Measurements from ENCODE around the gene MTG2.

The MTG2 gene

DNA sequence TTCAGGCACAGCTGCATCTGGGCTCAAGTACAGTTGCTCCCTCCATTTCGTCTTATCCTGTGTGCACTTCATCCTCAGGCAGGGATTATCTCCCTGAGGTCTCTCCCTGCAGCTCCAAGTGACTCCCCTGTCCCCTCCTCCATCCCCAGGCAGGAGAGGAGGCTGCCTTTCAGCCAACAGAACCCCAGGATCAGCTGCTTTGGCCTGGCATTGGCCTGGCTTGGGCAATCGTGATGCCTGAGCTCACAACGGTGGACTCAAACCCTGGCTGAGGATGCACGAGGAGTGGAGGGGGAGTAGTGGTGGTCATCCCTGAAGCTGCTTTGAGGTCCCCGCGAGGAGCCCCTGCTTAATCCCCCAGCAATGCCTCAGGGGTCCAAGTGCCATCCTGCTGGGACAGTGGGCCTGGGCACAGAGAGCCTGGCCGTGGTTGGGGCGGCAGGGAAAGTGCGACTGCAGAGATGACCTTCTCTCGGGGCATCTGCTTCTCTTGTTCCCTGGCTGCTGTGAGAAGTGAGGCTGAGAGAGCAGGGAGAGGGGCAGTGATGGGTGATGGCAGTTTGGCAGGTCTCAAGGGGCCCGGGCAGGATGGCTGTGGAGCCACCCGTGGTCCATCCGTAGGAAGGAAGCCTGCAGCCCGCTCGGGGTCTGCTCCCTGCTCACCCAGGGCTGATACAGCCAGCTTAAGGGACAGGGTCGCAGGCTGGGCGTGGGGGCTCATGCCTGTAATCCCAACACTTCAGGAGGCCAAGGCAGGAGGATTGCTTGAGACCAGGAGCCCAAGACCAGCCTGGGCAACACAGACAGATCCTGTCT is 43.2 kb downstream of the MTG2 start:
- no peak overlapping the region for H3K9ac ChIP-seq (ENCODE audit: low read depth, low read length)
- H3K36me3 ChIP-seq (ENCODE audit: control insufficient read depth, insufficient read depth, low read length) = no peaks in the 10 kb centered on the region
- H3K27ac ChIP-seq (ENCODE audit: low read depth, low read length) = no peak overlapping the region
- peaks cover 8% of the 10 kb centered on the region; the same call in 1 of the 2 replicates for H3K4me1 ChIP-seq (ENCODE audit: control insufficient read depth, insufficient read depth, low read length)
- H3K27me3 ChIP-seq (ENCODE audit: control insufficient read depth, insufficient read depth, low read length) = peaks cover 22% of the 10 kb centered on the region
- no peaks in the 10 kb centered on the region for H3K9me3 ChIP-seq (ENCODE audit: control insufficient read depth, insufficient read depth, low read length)
- no peak overlapping the region for H3K4me3 ChIP-seq (ENCODE audit: low read depth, low read length)

DNA sequence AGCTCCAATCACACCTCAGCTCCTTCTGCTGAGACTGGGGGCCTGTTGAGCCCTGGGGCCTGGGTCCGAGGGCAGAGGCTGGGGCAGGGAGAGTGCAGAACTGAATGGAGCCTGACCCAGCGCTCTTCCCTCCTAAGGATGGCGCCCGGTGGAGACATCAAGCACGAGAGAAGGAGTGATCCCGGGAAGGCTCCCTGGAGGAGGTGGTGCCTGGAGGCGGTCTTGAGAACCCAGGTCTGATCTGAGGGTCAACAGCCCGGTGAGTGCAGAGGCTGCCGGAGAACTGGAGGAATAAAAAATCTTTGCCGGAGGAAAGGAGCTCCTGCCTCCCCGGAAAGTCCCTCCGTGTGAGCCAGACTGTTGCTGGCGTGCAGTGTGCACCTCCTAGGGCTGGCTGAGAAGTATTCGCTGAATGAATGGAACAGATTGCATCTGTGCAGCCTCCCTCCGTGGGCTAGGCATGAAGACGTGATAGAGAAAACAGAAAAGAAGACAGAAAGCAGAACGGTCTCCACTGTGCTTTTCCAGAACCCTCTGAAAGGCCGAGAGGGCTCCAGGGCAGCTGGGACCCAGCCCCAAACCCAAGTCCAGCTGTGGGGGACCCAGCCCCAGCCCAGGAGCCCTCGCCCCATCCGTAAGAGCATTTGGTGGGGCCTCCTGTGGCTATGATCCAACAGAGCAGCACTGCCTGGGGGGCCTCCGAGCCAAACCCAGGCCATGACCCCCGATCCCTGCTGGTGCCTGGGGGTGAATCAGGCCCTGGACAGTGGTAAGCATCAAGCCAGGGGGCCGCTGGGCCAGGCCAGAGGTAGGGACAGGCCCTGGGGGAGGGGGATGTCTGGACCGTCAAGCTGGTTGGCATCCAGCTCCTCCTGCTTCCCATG is 44.1 kb downstream of the MTG2 start:
- H3K36me3 ChIP-seq (ENCODE audit: control insufficient read depth, insufficient read depth, low read length) = no peaks in the 10 kb centered on the region
- no peak overlapping the region for H3K9ac ChIP-seq (ENCODE audit: low read depth, low read length)
- peaks cover 13% of the 10 kb centered on the region for H3K27me3 ChIP-seq (ENCODE audit: control insufficient read depth, insufficient read depth, low read length)
- no peak overlapping the region for H3K4me3 ChIP-seq (ENCODE audit: low read depth, low read length)
- H3K9me3 ChIP-seq (ENCODE audit: control insufficient read depth, insufficient read depth, low read length) = no peaks in the 10 kb centered on the region
- no peak overlapping the region for H3K27ac ChIP-seq (ENCODE audit: low read depth, low read length)
- peaks cover 5% of the 10 kb centered on the region; the same call in 1 of the 2 replicates for H3K4me1 ChIP-seq (ENCODE audit: control insufficient read depth, insufficient read depth, low read length)

DNA sequence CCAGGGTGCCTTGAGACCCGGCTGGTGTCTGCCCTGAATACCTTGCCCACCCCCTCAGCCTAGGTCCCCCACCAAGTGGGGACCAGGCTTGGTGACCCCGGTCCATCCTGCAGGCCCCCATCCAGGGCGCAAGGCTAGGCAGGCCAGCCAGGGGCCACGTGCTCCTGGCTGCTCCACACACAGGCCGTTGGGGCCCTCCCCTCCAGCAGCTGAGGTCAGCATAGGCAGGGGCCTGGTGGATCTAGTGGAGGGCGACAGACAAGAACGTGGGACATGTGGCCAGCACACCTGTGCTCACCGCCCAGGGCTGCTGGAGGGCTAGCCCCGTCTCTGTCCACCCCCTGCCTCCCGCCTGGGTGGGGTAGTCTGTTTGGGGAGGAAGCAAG is 44.8 kb downstream of the MTG2 start:
- Histone ChIP-seq H3K4me1 (ENCODE audit: control insufficient read depth, insufficient read depth, low read length) (peaks cover 5% of the 10 kb centered on the region; the same call in 1 of the 2 replicates), H3K4me3 (ENCODE audit: low read depth, low read length) (no peak overlapping the region), H3K27me3 (ENCODE audit: control insufficient read depth, insufficient read depth, low read length) (peaks cover 7% of the 10 kb centered on the region)

DNA sequence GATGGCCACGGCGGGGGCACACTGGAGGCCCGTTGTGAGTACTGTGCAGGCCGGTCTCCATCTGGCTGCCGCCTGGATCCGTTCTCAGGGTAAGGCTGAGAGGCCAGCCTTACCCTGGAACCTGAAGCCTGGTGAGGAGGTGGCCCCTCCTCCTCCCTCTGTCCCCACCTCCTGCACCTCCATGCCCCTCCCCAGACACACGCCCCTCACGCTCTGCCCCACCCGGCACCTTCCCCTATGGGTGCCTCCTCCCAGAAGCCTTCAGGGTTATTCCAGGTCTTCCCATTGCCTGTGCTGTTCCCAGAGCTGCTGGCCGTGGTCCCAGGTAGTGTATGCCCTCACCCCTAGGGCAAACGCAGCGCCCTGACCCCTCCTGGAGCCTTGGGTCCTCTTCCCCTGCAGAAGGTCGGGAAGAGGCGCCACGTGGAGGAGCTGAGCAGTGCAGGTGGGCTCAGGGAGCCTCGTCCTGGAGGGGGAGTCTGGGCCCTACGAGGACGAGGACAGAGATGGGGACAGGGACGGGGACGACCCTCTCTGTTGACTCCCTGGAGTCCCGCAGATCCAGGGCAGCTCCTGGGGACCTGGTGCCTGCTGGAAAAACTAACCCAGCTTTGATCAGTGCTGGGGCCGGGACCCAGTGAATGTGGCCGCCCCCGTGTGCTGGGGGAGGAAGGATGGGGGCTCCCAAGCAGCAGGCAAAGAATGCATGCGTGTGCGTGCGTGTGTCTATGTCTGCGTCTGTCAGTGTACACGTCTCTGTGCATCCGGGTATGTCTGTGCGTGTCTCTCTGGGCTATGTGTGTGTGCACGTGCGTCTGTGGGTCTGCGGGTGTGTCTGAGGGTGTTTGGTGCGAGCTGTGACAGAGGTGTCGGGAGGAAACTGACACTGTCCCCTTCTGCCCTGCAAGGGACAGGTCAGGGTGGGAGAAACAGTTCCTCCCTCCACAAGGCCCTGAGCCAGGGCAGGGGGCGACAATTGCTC is 45.4 kb downstream of the MTG2 start:
- H3K9me3 ChIP-seq (ENCODE audit: control insufficient read depth, insufficient read depth, low read length) = no peaks in the 10 kb centered on the region
- H3K4me3 ChIP-seq (ENCODE audit: low read depth, low read length) = no peak overlapping the region
- no peak overlapping the region for H3K27ac ChIP-seq (ENCODE audit: low read depth, low read length)
- peaks cover 5% of the 10 kb centered on the region; the same call in 1 of the 2 replicates for H3K4me1 ChIP-seq (ENCODE audit: control insufficient read depth, insufficient read depth, low read length)
- H3K36me3 ChIP-seq (ENCODE audit: control insufficient read depth, insufficient read depth, low read length) = no peaks in the 10 kb centered on the region
- H3K9ac ChIP-seq (ENCODE audit: low read depth, low read length) = no peak overlapping the region
- peaks cover 3% of the 10 kb centered on the region; the same call in 1 of the 2 replicates for H3K27me3 ChIP-seq (ENCODE audit: control insufficient read depth, insufficient read depth, low read length)

More for the DNA sequence above, 44.8 kb downstream of the MTG2 start:
- no peaks in the 10 kb centered on the region for H3K9me3 ChIP-seq (ENCODE audit: control insufficient read depth, insufficient read depth, low read length)
- no peak overlapping the region for H3K27ac ChIP-seq (ENCODE audit: low read depth, low read length)
- no peak overlapping the region for H3K9ac ChIP-seq (ENCODE audit: low read depth, low read length)
- no peaks in the 10 kb centered on the region for H3K36me3 ChIP-seq (ENCODE audit: control insufficient read depth, insufficient read depth, low read length)

DNA sequence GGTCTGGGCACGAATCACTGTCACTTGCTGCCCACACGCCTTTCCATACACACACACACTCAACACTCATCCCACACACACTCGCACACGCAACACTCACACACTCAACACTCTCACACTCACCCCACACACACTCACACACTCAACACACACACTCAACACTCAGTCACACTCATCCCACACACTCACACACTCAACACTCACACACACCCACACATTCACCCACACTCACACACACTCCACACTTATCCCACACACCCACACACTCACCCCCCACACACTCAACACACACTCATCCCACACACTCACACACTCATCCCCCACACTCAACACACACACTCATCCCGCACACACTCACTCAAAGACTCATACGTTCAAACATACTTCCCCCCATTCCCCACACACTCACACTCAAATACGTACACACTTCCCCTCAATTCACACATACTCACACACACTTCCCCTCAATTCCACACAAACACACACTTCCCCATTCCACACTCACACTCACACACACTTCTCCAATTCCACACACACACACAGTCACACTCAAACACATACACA is 46.2 kb downstream of the MTG2 start:
- Histone ChIP-seq H3K9me3 (ENCODE audit: control insufficient read depth, insufficient read depth, low read length) (no peaks in the 10 kb centered on the region), H3K4me3 (ENCODE audit: low read depth, low read length) (no peak overlapping the region), H3K9ac (ENCODE audit: low read depth, low read length) (no peak overlapping the region), H3K27me3 (ENCODE audit: control insufficient read depth, insufficient read depth, low read length) (no peaks in the 10 kb centered on the region), H3K27ac (ENCODE audit: low read depth, low read length) (no peak overlapping the region), H3K36me3 (ENCODE audit: control insufficient read depth, insufficient read depth, low read length) (no peaks in the 10 kb centered on the region), H3K4me1 (ENCODE audit: control insufficient read depth, insufficient read depth, low read length) (peaks cover 5% of the 10 kb centered on the region; the same call in 1 of the 2 replicates)

DNA sequence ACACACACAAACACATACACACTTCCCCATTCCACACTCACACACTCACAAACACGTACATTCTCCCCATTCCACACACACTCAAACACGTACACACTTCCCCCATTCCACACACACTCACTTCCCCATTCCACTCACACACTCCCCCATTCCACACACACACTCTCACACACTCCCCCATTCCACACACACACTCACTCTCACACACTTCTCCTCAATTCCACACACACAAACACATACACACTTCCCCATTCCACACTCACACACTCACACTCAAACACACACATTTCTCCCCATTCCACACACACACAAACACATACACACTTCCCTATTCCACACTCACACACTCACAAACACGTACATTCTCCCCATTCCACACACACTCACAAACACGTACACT is 46.8 kb downstream of the MTG2 start:
- Histone ChIP-seq H3K36me3 (ENCODE audit: control insufficient read depth, insufficient read depth, low read length) (no peaks in the 10 kb centered on the region), H3K27ac (ENCODE audit: low read depth, low read length) (no peak overlapping the region), H3K4me1 (ENCODE audit: control insufficient read depth, insufficient read depth, low read length) (peaks cover 5% of the 10 kb centered on the region; the same call in 1 of the 2 replicates), H3K4me3 (ENCODE audit: low read depth, low read length) (no peak overlapping the region), H3K9me3 (ENCODE audit: control insufficient read depth, insufficient read depth, low read length) (no peaks in the 10 kb centered on the region), H3K27me3 (ENCODE audit: control insufficient read depth, insufficient read depth, low read length) (no peaks in the 10 kb centered on the region), H3K9ac (ENCODE audit: low read depth, low read length) (no peak overlapping the region)

DNA sequence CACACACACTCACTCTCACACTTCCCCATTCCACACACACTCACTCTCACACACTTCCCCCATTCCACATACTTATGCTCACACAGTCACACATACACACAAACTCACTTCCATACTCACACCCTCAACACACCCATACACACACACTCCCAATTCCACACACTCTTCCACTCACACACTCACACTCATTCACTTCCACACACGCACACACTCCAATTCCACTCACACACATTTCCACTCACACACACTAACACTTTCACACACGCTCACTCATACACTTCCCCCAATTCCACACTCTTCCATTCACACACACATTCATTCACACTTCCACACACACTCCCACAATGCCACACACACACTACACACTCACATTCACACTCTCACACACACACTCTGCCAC is 47.4 kb downstream of the MTG2 start:
- Histone ChIP-seq H3K27ac (ENCODE audit: low read depth, low read length) (no peak overlapping the region), H3K27me3 (ENCODE audit: control insufficient read depth, insufficient read depth, low read length) (no peaks in the 10 kb centered on the region), H3K36me3 (ENCODE audit: control insufficient read depth, insufficient read depth, low read length) (no peaks in the 10 kb centered on the region), H3K4me3 (ENCODE audit: low read depth, low read length) (no peak overlapping the region), H3K4me1 (ENCODE audit: control insufficient read depth, insufficient read depth, low read length) (peaks cover 5% of the 10 kb centered on the region; the same call in 1 of the 2 replicates), H3K9ac (ENCODE audit: low read depth, low read length) (no peak overlapping the region), H3K9me3 (ENCODE audit: control insufficient read depth, insufficient read depth, low read length) (no peaks in the 10 kb centered on the region)

DNA sequence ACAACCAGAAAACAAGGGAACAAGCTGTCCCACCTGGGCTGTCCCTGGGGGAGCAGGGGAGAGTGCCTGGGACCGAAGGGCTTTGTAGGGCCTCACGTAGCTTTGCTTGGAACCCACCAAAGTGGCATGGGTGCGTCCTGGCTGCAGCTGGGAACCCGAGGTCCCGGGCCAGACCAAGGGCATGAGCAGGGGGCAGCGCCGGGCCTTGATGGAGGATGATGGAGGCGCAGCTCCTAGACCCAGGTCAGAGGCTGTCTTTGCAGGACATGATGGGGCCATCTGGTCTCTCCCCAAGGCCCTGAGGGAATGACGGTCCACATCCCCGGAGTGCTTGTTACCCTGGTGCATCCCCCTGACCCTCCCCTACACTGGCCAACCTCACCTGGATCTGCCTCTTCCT is 47.9 kb downstream of the MTG2 start:
- H3K4me1 ChIP-seq (ENCODE audit: control insufficient read depth, insufficient read depth, low read length) = peaks cover 5% of the 10 kb centered on the region; the same call in 1 of the 2 replicates
- H3K9ac ChIP-seq (ENCODE audit: low read depth, low read length) = no peak overlapping the region
- H3K36me3 ChIP-seq (ENCODE audit: control insufficient read depth, insufficient read depth, low read length) = no peaks in the 10 kb centered on the region
- no peaks in the 10 kb centered on the region for H3K27me3 ChIP-seq (ENCODE audit: control insufficient read depth, insufficient read depth, low read length)
- no peak overlapping the region for H3K27ac ChIP-seq (ENCODE audit: low read depth, low read length)
- no peak overlapping the region for H3K4me3 ChIP-seq (ENCODE audit: low read depth, low read length)
- H3K9me3 ChIP-seq (ENCODE audit: control insufficient read depth, insufficient read depth, low read length) = no peaks in the 10 kb centered on the region

DNA sequence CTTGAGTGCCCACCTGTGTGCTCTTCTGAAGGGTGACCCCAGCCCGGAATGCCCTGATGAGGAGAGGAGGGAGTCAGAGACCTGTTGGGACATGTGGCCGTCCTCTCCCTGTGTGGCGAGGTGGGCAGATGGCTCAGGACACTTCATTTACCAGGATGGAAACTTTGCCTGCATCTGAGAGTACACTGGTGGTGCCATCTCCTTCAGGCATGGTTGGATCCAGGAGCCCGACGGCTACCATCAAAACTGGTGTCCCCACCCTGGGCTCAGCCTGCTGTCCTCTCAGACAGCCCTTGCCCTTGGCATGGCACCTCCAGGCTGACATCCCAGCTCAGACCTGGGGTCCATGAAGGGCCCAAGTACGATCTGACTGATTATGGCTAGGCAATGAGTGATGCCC is 48.5 kb downstream of the MTG2 start:
- Histone ChIP-seq H3K27ac (ENCODE audit: low read depth, low read length) (no peak overlapping the region), H3K4me1 (ENCODE audit: control insufficient read depth, insufficient read depth, low read length) (peaks cover 5% of the 10 kb centered on the region; the same call in 1 of the 2 replicates), H3K9me3 (ENCODE audit: control insufficient read depth, insufficient read depth, low read length) (no peaks in the 10 kb centered on the region), H3K4me3 (ENCODE audit: low read depth, low read length) (no peak overlapping the region), H3K36me3 (ENCODE audit: control insufficient read depth, insufficient read depth, low read length) (no peaks in the 10 kb centered on the region), H3K9ac (ENCODE audit: low read depth, low read length) (no peak overlapping the region), H3K27me3 (ENCODE audit: control insufficient read depth, insufficient read depth, low read length) (no peaks in the 10 kb centered on the region)

DNA sequence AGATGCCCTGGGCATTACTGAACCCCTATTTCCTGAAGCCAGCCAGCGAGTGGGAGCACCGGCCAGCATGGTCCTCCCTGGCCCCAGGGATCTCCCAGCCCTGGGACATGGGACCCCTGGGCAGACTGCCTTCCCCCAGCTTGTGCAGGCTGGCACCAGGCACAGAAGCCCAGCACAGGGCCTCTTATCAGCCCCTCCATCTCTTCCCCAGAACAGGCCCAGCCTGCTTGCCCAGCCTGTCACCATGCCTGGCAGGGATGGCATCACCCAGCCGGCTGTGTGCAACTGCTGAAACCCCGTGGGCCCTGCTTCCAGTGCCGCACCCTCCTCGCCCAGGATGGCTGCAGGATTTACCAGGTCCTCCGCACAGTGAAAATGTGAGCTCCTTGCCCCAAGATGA is 49.4 kb downstream of the MTG2 start:
- Histone ChIP-seq H3K4me1 (ENCODE audit: control insufficient read depth, insufficient read depth, low read length) (peaks cover 5% of the 10 kb centered on the region; the same call in 1 of the 2 replicates), H3K27me3 (ENCODE audit: control insufficient read depth, insufficient read depth, low read length) (no peaks in the 10 kb centered on the region), H3K9ac (ENCODE audit: low read depth, low read length) (no peak overlapping the region), H3K27ac (ENCODE audit: low read depth, low read length) (no peak overlapping the region), H3K4me3 (ENCODE audit: low read depth, low read length) (no peak overlapping the region), H3K36me3 (ENCODE audit: control insufficient read depth, insufficient read depth, low read length) (no peaks in the 10 kb centered on the region), H3K9me3 (ENCODE audit: control insufficient read depth, insufficient read depth, low read length) (no peaks in the 10 kb centered on the region)

All from HUES48 (cell line).